ENCODE data around the gene TBCC. TPM values are rescaled to one million over a fixed set of nuclear protein-coding genes. Genes with fewer than 3 reads are reported as not detected.

TBCC gene
- total and polyA plus RNA-seq, 4 donors, result 21.6 to 38.0 (median 22.1) TPM

DNA sequence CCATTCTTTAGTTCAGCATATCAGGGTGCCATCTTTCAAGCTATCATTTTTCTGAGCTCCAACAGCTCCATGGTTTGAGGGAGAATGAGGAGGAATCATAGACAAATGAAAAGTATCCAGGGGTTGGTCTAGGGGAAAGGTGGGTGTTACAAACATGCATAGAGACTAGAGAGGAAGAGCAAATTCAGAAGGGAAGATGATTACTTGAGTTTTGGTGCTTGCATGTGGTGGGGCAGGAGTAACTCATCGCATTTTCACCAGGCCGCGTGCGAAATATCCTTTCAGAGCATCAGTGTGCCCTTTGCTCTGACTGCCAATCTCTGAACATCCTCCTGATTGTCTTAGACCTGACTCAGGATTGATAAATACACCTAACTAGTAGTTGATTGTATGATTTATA is 28.3 kb upstream of the TBCC start:
- Histone ChIP-seq H3K27ac (ENCODE audit: low read depth in 1 of 2, low read length in 1 of 2) (no peak overlapping the region), H3K9ac (ENCODE audit: insufficient read depth in 1 of 2, low read length in 2 of 2) (no peak overlapping the region), H3K27me3 (ENCODE audit: control insufficient read depth in 3 of 3, insufficient read depth in 3 of 3, low read length in 2 of 3) (no peaks in the 10 kb centered on the region), H3K9me3 (ENCODE audit: control insufficient read depth in 4 of 4, insufficient read depth in 3 of 4, low read length in 3 of 4) (no peaks in the 10 kb centered on the region), H3K36me3 (ENCODE audit: control insufficient read depth in 4 of 4, insufficient read depth in 4 of 4, low read length in 4 of 4) (no peaks in the 10 kb centered on the region), H3K4me1 (ENCODE audit: control insufficient read depth in 5 of 5, insufficient read depth in 5 of 5, low read length in 5 of 5) (peaks cover 0 to 7% (median 0%) of the 10 kb centered on the region in 5 donors), H3K4me3 (no peak overlapping the region)
- ATAC-seq (ENCODE audit: insufficient read depth, low FRiP score) (no peak), DNase-seq (no peak)
- TF ChIP-seq, protein P1, sequence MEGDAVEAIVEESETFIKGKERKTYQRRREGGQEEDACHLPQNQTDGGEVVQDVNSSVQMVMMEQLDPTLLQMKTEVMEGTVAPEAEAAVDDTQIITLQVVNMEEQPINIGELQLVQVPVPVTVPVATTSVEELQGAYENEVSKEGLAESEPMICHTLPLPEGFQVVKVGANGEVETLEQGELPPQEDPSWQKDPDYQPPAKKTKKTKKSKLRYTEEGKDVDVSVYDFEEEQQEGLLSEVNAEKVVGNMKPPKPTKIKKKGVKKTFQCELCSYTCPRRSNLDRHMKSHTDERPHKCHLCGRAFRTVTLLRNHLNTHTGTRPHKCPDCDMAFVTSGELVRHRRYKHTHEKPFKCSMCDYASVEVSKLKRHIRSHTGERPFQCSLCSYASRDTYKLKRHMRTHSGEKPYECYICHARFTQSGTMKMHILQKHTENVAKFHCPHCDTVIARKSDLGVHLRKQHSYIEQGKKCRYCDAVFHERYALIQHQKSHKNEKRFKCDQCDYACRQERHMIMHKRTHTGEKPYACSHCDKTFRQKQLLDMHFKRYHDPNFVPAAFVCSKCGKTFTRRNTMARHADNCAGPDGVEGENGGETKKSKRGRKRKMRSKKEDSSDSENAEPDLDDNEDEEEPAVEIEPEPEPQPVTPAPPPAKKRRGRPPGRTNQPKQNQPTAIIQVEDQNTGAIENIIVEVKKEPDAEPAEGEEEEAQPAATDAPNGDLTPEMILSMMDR (IDR thresholded peaks at IDR 0.05; ENCODE audit: control extremely low read depth, extremely low read depth), result no peak
- 93 to 94% methylated on average over 4 of the region's 4 CpGs for WGBS, 2 donors

DNA sequence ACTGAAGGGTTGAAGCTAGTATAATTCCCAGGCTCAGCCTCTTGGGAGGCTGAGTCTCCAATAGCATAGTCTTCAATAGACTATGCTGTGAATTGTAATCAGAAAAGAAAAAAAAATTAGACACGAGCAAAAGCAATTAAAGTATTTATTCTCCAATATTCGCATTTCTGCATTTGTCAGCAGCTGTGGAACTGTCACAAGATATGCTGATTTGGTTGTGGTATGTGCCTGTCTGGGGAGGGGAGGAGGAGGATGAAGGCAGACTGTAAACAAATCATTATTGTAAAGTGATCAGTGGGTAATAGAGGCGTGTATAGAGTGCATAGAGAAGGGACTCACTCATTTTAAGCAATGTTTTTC is 25.8 kb upstream of the TBCC start:
- no peak overlapping the region for H3K27ac ChIP-seq (ENCODE audit: low read depth in 1 of 2, low read length in 1 of 2)
- TF ChIP-seq, protein P1 (IDR thresholded peaks at IDR 0.05; ENCODE audit: control extremely low read depth, extremely low read depth), result no peak
- H3K4me1 ChIP-seq (ENCODE audit: control insufficient read depth in 5 of 5, insufficient read depth in 5 of 5, low read length in 5 of 5), result peaks cover 0 to 4% (median 0%) of the 10 kb centered on the region in 5 donors
- no peak overlapping the region for H3K4me3 ChIP-seq
- DNase-seq (no peak), ATAC-seq (ENCODE audit: insufficient read depth, low FRiP score) (no peak)
- no peak overlapping the region for H3K9ac ChIP-seq (ENCODE audit: insufficient read depth in 1 of 2, low read length in 2 of 2)
- no peaks in the 10 kb centered on the region for H3K9me3 ChIP-seq (ENCODE audit: control insufficient read depth in 4 of 4, insufficient read depth in 3 of 4, low read length in 3 of 4)
- WGBS, 2 donors, result 56 to 58% methylated on average over 3 of the region's 3 CpGs
- H3K27me3 ChIP-seq (ENCODE audit: control insufficient read depth in 3 of 3, insufficient read depth in 3 of 3, low read length in 2 of 3), result no peaks in the 10 kb centered on the region
- no peaks in the 10 kb centered on the region for H3K36me3 ChIP-seq (ENCODE audit: control insufficient read depth in 4 of 4, insufficient read depth in 4 of 4, low read length in 4 of 4)

DNA sequence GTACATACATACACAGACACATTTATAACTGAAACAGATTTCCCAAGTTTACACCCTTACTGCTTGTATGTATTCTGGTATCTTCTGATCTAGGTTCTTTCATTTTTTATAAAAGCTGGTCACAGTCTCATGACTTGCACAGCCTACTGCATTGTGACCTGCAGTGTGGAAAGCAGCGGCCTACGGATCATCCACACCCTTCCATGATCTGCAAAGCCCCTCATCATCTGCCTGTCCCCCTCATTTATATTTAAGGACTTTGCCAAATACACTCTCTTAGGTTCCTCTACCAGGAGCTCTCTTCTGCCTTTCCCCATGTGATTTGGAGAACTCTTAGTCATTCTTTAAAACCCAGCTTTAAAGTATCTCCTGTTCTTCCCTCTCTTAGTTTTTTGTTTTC is 23.9 kb upstream of the TBCC start:
- no peak overlapping the region for H3K4me3 ChIP-seq
- DNase-seq (no peak), ATAC-seq (ENCODE audit: insufficient read depth, low FRiP score) (no peak)
- H3K9me3 ChIP-seq (ENCODE audit: control insufficient read depth in 4 of 4, insufficient read depth in 3 of 4, low read length in 3 of 4), result no peaks in the 10 kb centered on the region
- TF ChIP-seq, protein P1 (IDR thresholded peaks at IDR 0.05; ENCODE audit: control extremely low read depth, extremely low read depth), result no peak
- WGBS, 2 donors, result 94% methylated on average over 2 of the region's 2 CpGs
- no peaks in the 10 kb centered on the region for H3K36me3 ChIP-seq (ENCODE audit: control insufficient read depth in 4 of 4, insufficient read depth in 4 of 4, low read length in 4 of 4)
- H3K4me1 ChIP-seq (ENCODE audit: control insufficient read depth in 5 of 5, insufficient read depth in 5 of 5, low read length in 5 of 5), result peaks cover 0 to 4% (median 0%) of the 10 kb centered on the region in 5 donors
- no peak overlapping the region for H3K27ac ChIP-seq (ENCODE audit: low read depth in 1 of 2, low read length in 1 of 2)
- no peaks in the 10 kb centered on the region for H3K27me3 ChIP-seq (ENCODE audit: control insufficient read depth in 3 of 3, insufficient read depth in 3 of 3, low read length in 2 of 3)
- H3K9ac ChIP-seq (ENCODE audit: insufficient read depth in 1 of 2, low read length in 2 of 2), result no peak overlapping the region

GRCh38 chr6:42769051-42769450 is 23.1 kb upstream of the TBCC start:
- Histone ChIP-seq H3K4me1 (ENCODE audit: control insufficient read depth in 5 of 5, insufficient read depth in 5 of 5, low read length in 5 of 5) (peaks cover 0 to 4% (median 0%) of the 10 kb centered on the region in 5 donors), H3K9me3 (ENCODE audit: control insufficient read depth in 4 of 4, insufficient read depth in 3 of 4, low read length in 3 of 4) (no peaks in the 10 kb centered on the region), H3K27me3 (ENCODE audit: control insufficient read depth in 3 of 3, insufficient read depth in 3 of 3, low read length in 2 of 3) (no peaks in the 10 kb centered on the region), H3K27ac (ENCODE audit: low read depth in 1 of 2, low read length in 1 of 2) (no peak overlapping the region), H3K36me3 (ENCODE audit: control insufficient read depth in 4 of 4, insufficient read depth in 4 of 4, low read length in 4 of 4) (no peaks in the 10 kb centered on the region), H3K9ac (ENCODE audit: insufficient read depth in 1 of 2, low read length in 2 of 2) (no peak overlapping the region), H3K4me3 (no peak overlapping the region)
- TF ChIP-seq, protein P1 (IDR thresholded peaks at IDR 0.05; ENCODE audit: control extremely low read depth, extremely low read depth), result no peak
- 98 to 99% methylated on average over 4 of the region's 4 CpGs for WGBS, 2 donors
- ATAC-seq (ENCODE audit: insufficient read depth, low FRiP score), result no peak
- DNase-seq, result no peak

Data from lung (tissue), 12 donors.